Activated CD4-positive, alpha-beta T cell treated with anti-CD3 and anti-CD28 coated beads, Interleukin-2, Interleukin-6, amounts not matched to agents 100 ng/mL and 50 ng/mL, durations not matched to agents 16 hours and 8 hours (primary cell): ENCODE results near the gene ZNF775.

ENCODE experiments used
- DNase-seq: peaks from one replicate; pipeline ENCODE4 v3.0.0-alpha.2; 2020

Gene ZNF775

DNA sequence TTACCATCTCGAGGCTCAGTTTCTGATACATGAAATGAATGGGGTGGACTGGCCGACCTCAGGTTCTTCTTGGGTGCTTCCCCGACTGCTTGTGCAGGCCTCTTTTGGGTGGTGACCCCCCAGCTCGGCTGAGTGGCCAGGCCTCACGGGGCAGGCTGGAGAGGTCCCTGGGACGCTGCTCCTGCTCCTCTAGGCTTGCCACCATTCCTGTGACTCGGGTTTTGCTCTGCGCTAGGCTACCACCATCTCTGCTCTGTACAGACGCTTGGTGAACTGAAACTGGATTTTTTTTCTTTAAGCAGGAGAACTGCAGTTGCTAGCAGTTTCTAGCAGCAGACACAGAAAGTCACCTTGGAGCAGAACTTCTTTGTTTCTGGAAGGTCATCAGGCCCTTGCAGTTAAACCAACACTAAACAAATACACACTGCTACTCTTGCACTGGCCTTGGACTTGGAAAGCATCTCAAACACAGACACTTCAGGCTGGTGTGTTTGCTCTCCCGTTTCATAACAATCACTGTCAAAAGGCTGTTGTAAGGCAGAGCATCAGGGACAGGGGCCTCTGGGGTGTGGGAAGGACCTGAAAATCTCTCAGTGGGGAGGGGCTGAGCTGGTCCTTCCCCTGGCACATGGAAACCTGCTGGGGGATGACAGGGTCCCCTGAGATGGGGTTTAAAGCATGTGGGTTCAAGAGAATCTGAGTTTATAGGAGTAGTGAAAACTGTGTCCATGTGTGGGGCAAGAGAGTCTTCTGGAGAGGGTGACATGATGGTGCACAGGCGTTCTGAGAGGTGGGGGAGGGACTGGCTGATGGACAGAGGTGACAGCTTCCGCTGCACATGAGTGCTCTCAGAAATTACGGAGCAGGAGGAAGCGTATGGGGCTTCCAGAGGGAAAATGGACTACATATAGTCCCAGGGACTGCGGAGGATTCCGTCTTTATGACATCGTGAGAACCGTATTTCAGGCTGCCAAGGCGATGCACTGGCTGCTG, 36.3 kb downstream of the ZNF775 start:
- DNase-seq, result no peak

DNA sequence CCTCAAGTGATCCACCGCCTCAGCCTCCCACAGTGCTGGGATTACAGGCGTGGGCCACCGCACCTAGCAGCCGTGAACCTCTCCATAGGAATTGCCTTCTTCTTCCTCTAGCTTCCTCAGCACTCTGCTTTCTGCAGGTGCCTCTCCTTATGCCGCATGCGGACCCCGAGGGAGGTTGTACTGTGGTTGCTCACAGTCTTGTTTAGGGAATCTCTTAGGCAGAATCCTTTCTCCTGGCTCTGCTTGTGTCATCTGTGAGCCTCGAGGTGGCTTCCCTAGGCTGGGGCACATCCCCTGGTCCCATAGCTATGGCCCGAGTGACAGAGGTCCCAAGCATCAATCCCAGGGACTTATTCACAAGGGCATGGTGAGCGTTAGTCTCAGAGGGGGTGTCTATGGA, 38.1 kb downstream of the ZNF775 start:
- DNase-seq, result no peak

DNA sequence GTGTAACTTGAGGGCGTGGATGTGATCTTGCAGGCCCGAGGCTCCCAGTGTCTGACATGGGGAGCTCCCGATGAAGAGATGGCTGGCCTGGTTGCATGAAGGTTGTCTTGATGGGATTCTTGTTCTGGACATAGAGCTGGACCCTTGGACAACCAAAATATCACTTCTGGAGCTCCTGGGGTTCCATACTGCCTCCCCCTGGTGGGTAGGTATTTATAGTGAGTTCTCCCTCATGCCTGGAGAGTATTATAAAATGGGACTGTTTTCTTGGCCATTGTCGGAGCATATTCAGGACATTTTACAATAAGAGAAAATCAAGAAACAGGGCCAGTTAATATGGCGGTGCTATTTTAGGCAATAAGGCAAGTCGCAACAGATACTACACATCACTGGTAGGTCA, 38.7 kb downstream of the ZNF775 start:
- no peak for DNase-seq

DNA sequence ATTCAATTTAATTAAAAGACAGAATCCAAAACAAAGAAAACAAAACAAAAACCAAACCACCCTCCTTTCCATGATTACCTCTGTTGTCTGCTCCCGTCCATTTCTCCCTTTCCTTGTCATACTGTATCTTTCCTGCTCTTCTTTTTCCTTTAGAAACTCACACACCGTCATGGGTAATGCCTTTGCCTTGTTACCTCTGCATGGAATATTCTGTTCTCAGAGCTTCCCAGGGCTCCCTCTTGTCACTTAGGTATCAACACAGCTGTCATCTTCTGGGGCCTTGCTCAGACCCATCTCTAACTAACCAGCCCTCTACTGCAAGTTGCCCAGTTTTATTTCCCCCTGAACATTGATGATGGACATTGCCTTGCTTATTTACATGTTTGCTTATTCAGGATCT, 41.1 kb downstream of the ZNF775 start:
- DNase-seq, result no peak

DNA sequence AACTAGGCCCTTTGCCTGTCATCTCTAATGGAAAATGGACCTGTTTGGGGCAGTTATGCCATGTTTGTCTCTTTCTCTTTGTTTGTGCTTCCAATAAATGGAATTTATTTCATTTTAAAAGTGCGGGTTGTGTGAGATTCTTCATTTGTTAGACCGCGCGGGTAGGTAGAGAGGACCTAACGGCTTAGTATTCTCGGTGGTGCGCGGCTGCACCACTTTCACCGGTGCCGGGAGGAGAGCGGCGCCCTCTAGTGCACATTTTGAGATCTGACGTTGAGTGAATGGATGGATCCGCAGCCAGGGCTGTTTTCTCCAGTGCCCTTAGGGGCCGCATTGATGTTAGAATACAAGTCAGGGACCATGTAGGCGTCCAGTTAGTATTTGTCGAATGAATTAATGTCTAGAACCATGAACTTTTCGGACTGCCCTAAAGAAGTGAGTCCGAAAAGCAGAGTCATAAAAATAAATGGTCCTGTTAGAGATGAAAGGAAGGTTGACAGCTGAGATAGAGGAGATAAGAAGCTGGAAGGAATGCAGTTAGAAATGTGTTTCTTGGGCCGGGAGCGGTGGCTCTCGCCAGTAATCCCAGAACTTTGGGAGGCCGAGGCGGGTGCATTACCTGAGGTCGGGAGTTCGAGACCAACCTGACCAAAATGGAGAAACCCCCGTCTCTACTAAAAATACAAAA, 42.0 kb downstream of the ZNF775 start:
- DNase-seq, result peak; percentile 89

DNA sequence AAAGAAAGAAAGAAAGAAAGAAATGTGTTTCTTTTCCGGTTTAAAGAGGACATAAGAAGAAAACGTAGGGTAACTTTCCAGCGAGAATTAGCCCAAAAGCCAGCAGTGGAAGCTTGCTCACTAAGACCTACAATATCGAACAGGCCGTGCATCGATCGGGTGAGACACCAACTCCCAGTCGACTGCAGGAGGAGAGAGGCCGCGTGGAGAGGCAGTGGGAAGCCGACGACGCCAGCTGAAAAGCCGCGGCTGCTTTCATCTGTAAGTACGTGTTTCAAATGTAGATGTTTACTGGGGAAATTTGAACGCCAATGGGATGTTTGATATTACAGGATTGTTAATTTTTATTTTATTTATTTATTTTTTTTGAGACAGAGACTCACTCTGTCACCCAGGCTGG, 42.7 kb downstream of the ZNF775 start:
- no peak for DNase-seq

DNA sequence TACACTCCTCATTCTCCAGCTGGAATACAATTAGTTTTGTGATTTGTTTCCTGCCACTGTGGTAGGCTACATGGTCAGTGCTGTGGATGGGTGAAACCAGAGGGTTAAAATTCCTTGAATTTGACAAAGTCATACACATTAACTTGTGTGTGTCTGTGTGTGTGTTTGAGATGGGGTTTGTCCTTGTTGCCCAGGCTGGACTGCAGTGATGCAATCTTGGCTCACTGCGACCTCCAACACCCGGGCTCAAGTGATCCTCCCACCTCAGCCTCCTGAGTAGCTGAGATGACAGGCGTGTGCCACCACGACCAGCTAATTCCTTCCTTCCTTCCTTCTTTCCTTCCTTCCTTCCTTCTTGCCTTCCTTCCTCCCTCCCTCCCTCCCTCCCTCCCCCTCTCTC, 46.5 kb downstream of the ZNF775 start:
- no peak for DNase-seq

DNA sequence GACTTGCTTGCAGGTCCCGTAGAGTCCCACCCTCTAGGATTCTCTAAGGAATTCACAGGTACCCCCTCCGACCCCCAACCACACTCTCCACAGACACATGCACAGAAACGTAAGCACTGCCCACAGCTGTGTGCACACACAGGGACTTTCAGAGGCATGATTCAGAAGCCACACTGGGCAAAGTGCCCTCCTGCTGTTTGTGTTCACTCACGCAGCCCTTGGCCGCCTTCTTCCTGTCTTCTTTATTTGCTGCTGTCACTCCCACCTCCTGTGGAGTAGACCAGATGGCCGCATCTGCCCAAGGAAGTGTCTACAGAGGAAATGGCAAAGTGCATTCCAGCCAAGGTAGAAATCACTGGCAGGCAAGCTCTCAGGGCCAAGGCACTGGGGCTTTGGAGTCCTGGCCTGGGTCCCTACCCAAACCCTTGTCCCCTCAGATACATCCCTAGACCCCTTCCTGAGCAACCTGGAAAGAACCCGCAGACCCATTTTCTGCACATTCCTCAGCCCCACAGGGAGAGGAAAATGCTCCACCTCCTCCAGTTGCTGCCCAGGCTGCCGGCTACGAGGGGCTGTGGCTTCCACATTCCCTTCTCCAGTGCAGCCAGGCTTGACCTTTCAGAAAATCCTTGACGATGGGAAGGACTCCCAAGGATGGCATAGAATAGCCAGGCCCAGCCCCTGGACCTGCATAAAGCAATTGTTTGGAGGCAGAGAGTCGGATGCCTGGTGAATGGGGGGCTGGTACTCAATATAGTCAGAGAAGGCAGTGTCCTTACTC, 49.7 kb downstream of the ZNF775 start:
- no peak for DNase-seq

DNA sequence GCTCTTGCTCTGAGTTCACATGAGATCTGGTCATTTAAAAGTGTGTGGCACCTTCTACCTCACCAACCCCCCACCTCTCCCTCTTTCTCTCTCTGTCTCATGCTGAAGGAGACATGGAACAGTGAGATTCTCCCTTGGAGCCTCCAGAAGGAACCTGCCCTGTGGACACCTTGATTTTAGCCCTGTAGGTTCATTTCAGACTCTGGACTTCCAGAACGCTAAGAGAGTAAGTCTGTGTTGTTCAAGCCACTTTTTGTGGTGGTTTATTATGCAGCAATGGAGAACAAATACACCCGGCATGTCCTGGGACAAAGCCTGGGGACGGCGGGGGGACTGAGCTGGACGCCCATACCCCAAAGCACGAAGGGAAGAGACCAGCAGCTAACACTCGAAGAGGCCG, 50.6 kb downstream of the ZNF775 start:
- DNase-seq, result no peak

DNA sequence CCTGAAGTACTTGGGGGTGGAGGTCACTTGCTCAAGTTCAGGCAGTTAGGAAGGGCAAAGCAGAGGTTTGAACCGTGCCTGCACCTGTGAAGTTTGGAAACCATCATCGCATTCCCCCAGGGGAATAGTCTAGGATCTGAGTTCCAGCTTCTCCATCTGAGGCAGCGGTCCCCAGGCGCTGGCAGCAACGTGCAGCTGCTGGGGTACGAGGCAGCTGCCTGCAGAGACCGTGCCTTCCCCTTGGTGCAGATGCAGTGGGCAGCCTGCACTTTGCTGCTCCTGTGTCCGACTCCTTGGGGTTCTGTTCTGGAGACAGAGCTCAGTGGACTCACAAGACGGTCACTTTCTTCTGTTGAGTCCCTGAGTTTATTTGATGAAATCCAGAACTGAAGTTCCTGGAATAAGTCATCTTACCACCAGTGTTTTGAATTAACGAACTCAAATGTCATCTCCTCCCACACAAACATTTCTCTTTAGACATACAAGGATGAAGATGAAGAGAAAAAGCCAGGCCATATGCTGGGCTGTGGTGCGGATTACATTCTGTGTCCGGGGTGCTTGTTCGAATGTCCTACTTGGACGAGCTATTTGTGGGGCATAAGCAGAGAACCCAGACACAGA, 51.4 kb downstream of the ZNF775 start:
- DNase-seq, result no peak

DNA sequence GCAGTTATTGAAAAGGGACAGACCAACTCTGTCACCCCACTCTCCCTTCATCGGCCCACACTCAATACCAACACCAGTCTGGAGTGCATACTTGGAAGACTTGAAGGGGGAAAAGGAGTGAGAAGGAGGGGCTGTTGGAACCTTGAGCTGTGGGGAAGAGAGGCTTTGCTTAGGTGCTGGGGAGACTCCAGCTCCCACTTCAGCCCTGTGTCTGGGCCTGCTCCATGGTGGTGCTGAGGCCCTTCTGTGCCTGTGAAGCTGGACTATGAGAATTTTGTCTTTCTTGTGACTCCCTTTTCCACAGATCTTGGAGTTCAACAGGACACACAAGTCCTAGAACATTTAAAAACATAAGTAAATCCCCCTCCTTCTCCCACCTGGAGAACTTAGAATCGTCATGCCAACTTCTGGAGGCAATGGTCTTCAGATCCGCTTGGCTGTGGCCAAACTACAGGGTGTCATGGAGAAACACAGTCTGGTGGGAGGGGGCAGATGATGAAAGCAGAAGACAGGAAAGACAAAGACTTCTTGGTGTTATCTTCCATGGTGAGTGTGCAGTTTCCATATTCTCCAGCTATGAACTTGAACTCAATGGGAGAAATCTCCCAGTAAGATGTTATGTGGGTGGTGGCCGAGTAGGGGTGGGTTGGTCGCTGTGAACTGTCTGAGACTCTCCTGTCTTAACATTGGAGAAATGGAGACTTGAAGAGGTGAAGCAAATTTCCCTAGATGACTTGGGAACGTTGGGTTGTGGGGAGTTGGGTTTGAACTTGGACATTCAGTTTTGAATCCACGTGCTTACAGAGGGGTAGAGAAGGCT, 52.9 kb downstream of the ZNF775 start:
- no peak for DNase-seq

DNA sequence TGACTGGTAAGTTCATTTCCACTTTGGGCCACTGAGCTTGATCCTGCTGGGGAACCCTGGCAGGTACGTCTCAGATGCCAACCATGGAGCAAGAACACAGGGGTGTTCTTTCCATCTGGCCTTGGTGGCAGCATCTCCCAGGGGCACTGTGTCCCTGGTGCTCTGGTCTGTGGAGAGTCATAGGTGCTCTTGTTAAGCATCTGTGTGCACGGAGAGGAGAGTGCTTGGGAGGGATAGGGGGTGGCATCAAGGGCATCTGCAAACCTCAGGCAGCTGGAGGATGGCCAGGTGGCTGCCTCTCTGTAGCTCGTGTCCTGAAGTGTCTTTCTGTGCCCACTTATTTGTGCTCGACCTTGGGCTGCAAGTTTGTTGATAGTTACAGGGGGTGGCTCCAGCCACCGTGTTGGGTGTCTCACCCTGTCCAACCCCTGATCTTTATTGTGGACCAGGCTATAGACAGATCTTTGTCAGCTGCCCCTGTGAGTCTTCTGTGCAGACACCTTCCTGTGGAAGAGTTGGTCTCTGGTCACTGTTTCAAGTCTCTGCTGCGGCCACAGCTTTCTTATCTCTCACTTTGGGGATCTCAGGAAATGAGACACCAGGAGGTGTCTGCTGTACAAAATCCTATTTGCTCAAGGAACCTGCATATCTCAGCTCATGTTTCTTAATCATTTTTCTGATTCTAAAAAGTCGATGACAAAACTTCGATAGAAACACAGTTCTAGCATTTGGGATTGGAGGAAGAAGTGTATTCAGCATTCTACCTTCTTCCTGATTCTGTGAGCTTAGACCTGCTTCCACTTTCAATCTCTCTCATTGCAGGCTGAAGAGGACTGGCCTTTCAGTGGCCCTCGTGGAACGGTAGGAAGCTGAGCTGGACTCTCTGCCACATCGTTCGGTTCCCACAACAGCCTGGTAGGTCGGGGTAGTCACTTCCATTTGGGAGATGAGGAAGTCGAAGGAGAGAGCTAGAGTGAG, 54.1 kb downstream of the ZNF775 start:
- DNase-seq, result peak; percentile 13

DNA sequence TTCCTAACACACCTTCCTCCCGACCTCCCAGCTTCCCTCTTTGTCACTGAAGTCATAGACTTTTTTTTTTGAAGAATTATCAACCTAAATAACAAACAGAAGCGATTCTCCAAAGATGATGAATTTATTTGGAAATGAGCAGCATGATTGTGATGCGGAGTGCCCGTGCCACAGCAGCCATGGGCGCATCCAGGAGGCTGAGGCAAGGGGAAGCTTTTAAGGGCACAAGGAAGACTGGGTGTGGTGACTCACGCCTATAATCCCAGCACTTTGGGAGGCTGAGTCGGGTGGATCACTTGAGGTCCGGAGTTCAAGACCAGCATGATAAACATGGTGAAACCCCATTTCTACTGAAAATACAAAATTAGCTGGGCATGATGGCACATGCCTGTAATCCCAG, 55.1 kb downstream of the ZNF775 start:
- no peak for DNase-seq

DNA sequence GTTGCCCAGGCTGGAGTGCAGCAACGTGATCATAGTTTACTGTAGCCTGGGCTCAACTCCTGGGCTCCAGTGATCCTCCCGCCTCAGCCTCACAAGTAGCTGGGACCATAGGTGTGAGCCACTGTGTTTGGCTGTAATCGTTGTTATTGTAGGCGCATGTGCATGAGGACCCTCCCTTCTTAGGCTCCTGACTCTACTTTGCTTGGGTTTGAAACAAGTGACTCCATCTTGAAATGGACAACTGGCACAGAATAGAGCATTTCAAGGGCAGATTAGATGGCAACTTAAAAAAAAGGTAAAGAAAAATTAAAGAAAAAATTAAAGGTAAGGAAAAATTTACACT, 55.9 kb downstream of the ZNF775 start:
- no peak for DNase-seq

DNA sequence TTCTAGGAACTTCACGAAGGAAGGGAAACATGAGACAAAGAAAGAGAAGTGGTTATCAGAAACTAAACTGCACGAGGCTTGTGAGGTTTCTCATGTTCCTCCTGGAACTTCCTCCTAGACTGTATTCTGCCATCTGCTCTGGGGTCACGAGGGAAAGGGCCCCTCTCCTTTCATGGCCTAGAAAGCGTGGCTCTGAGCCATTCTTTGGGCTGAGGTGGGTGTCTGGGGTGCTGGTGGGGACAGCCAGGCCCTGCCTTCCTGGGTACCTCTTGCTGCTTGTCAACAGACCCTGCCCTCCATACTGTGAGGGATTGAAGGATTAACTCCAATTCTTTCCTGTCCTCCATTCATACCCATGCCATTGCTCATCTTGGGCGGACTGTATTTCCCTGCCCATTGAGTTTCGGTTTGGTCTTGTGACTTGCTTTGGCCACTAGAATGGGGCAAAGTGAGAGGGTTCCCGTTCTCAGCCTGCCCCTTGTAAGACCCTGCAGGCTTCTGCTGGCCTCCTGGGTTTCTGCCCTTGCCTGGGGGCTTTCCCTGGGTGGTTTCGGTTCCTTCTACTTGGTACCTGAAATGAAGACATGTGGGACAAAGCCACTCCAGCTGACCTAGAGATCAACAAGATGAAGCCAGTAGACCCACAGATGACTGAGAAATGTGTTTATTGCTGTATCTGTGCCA, 56.4 kb downstream of the ZNF775 start:
- no peak for DNase-seq

DNA sequence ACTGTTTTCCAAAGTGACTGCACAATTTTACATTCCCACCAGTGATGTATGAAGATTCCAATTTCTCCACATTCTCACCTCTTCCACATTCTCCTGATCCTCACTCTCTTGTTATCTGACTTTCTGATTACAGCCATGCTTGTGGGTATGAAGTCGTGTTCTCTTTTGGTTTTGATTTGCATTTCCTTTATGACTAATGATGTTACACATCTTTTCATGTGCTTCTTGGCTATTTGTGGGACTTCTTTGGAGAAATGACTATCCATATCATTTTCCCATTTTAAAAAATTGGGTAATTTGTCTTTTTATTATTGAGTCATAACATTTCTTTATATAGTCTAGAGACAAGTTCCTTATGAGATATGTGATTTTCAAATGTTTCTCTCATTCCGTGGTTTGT, 60.8 kb downstream of the ZNF775 start:
- peak; percentile 42 for DNase-seq

DNA sequence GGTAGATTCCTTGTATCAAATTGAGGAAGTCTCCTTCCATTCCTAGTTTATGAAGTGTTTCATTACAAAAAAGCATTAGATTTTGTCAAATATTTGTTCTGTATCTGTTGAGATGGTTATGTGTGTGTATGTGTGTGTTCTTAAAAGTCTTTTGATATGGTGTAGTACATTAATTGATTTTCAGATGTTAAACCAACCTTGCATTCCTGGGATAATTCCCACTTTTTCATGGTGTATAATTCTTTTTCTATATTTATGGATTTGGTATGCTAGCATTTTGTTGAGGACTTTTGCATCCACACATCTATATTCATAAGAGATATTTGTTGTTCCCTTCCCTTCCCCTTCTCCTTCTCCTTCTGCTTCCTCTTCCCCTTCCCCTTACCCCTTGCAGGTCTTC, 62.4 kb downstream of the ZNF775 start:
- DNase-seq, result no peak

DNA sequence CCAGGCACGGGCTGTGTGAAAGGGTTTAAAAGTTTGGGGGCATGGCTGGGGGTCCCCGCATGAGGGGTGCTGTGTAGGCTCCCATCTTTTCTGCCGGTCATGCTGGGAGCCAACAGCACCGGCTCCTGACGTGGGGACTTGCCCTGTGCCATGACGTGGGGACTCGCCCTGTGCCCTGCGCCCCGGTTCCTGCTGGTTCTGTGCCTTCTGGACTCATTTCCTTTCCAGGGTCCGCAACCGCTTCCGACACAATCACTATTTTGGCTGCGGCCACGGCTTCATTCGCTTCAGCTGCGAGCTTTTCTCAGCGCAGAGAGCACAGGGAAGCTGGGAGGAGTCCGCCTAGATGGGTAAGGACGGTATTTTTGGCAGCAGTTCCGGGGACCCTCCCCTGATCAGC, 63.7 kb downstream of the ZNF775 start:
- DNase-seq, result no peak

DNA sequence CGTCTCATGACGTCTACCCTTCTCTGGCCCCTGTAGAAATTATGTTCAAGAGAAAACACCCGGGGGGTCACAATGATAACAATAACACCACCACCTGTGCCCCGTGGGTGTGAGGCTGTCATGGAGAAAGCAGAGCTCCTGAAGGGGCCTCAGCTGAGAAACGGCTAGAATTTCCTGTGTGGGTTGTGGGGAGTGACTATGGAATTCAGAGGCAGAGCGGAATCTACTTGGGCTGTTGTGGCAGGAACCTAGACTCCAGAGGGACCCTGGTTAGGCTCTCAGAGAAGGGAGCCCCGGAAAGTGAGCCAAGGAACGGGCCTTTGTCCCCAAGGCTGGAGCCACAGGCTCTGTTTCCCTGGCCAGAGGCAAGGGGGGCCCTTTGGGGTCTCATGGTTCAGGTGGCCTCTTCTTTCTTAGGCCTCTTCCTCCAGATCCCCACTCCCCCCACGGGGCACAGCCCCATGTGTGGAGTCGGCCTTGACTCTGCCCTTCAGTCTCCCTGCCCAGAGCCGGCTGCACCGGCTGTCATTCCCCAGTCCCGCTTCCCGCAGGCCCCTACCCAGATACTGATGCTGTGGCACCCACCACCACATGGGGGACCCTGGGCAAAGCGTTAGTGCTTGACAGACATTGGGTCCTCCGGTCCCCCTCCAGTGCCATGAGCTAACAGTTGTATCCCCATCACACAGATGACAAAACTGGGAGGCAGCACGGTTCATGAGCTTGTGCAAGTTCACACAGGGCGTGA, 64.8 kb downstream of the ZNF775 start:
- no peak for DNase-seq
